GM23338 (cell line): ENCODE measurements around the gene GPR34. TPM values are rescaled to one million over a fixed set of nuclear protein-coding genes. Genes with fewer than 3 reads are reported as not detected.

Source experiments
- ATAC-seq: fragments of 200-7000 bp; cut with Tn5 transposase; 3 replicates; pipeline ENCODE4 v1.9.1; 2020
- DNase-seq: peaks from one replicate; pipeline ENCODE4 v3.0.0-alpha.2; 2015; ENCODE audit warnings: low spot score
- H2AFZ ChIP-seq: fragments of 200-600 bp; sonication (generic); 2 replicates; pipeline ENCODE4 v1.8.0; 2016; ENCODE audit warnings: antibody characterized with exemption, mild to moderate bottlenecking, moderate library complexity
- H3F3A ChIP-seq: fragments of 200-600 bp; sonication (generic); replicated peaks from 2 replicates; pipeline ENCODE4 v1.8.0; 2017; ENCODE audit warnings: antibody characterized with exemption, mixed run types, low read depth
- H3K27ac ChIP-seq: fragments of 200-600 bp; sonication (generic); 2 replicates; pipeline ENCODE4 v1.6.1; 2016; ENCODE audit warnings: low read depth
- H3K27me3 ChIP-seq: fragments of 200-600 bp; sonication (generic); 2 replicates; pipeline ENCODE4 v1.8.0; 2016; ENCODE audit warnings: mild to moderate bottlenecking, mixed run types, moderate library complexity; ENCODE audit not compliant: insufficient read depth
- H3K36me3 ChIP-seq: fragments of 200-600 bp; sonication (generic); 2 replicates; pipeline ENCODE4 v1.8.0; 2016; ENCODE audit warnings: mild to moderate bottlenecking; ENCODE audit not compliant: insufficient read depth
- H3K4me1 ChIP-seq: fragments of 200-600 bp; sonication (generic); 2 replicates; pipeline ENCODE4 v1.8.0; 2016; ENCODE audit warnings: mild to moderate bottlenecking, moderate library complexity; ENCODE audit not compliant: insufficient read depth
- H3K4me2 ChIP-seq: fragments of 200-600 bp; sonication (generic); 2 replicates; pipeline ENCODE4 v1.7.1; 2017; ENCODE audit warnings: mixed run types
- H3K4me3 ChIP-seq: fragments of 200-600 bp; sonication (generic); 2 replicates; pipeline ENCODE4 v1.6.1; 2016; ENCODE audit warnings: mixed run types
- H3K79me2 ChIP-seq: fragments of 200-600 bp; sonication (generic); replicated peaks from 2 replicates; pipeline ENCODE4 v1.8.0; 2017; ENCODE audit warnings: mild to moderate bottlenecking; ENCODE audit not compliant: insufficient read depth
- H3K9me2 ChIP-seq: fragments of 200-600 bp; sonication (generic); 2 replicates; pipeline ENCODE4 v1.8.0; 2017; ENCODE audit not compliant: insufficient read depth
- H4K20me1 ChIP-seq: fragments of 200-600 bp; sonication (generic); replicated peaks from 2 replicates; pipeline ENCODE4 v1.8.0; 2017; ENCODE audit warnings: mild to moderate bottlenecking; ENCODE audit not compliant: insufficient read depth
- H3K27ac Mint-ChIP-seq: 2 replicates; pipeline ENCODE4 v1.8.0; 2020; ENCODE audit warnings: inconsistent platforms, mild to moderate bottlenecking, moderate library complexity, mixed read lengths
- H3K27me3 Mint-ChIP-seq: 3 replicates; pipeline ENCODE4 v1.8.0; 2022; ENCODE audit warnings: low read depth, mild to moderate bottlenecking, moderate library complexity, mixed read lengths, inconsistent platforms; ENCODE audit not compliant: insufficient read depth, poor library complexity
- H3K36me3 Mint-ChIP-seq: 3 replicates; pipeline ENCODE4 v1.8.0; 2021; ENCODE audit warnings: low read depth, mild to moderate bottlenecking, inconsistent platforms, moderate library complexity, mixed read lengths
- H3K4me1 Mint-ChIP-seq: 3 replicates; pipeline ENCODE4 v1.8.0; 2020; ENCODE audit warnings: mild to moderate bottlenecking, inconsistent platforms, mixed read lengths
- H3K4me3 Mint-ChIP-seq: 3 replicates; pipeline ENCODE4 v1.8.0; 2021; ENCODE audit warnings: moderate library complexity, mild to moderate bottlenecking, inconsistent platforms, mixed read lengths
- H3K9me3 Mint-ChIP-seq: 3 replicates; pipeline ENCODE4 v1.8.0; 2020; ENCODE audit warnings: moderate library complexity, mild to moderate bottlenecking, inconsistent platforms, mixed read lengths
- CREB1 ChIP-seq: fragments of 250-450 bp; sonication (Bioruptor Pico); IDR thresholded peaks from 2 replicates; pipeline ENCODE4 v1.5.0; 2020; ENCODE audit warnings: low read depth, mild to moderate bottlenecking, moderate library complexity
- EZH2 ChIP-seq: fragments of 200-600 bp; sonication (generic); IDR thresholded peaks from one replicate; pipeline ENCODE4 v1.8.0; 2017; ENCODE audit warnings: antibody characterized with exemption, mild to moderate bottlenecking, low read depth; ENCODE audit not compliant: unreplicated experiment
- EZH2phosphoT487 ChIP-seq: fragments of 200-600 bp; sonication (generic); IDR thresholded peaks from one replicate; pipeline ENCODE4 v1.8.1; 2018; ENCODE audit warnings: antibody characterized with exemption; ENCODE audit not compliant: unreplicated experiment
- JUNB ChIP-seq: IDR thresholded peaks from one replicate; pipeline ENCODE4 v1.6.1; 2016; ENCODE audit warnings: antibody characterized with exemption; ENCODE audit not compliant: unreplicated experiment
- NANOG ChIP-seq: IDR thresholded peaks from 2 replicates; pipeline ENCODE4 v1.6.1; 2016; ENCODE audit warnings: antibody characterized with exemption, borderline replicate concordance
- POLR2AphosphoS5 ChIP-seq: IDR thresholded peaks from 2 replicates; pipeline ENCODE4 v1.6.1; 2016; ENCODE audit warnings: antibody characterized with exemption, low read depth
- STAT1 ChIP-seq: IDR thresholded peaks from one replicate; pipeline ENCODE4 v1.6.1; 2016; ENCODE audit warnings: antibody characterized with exemption; ENCODE audit not compliant: unreplicated experiment
- ZNF114 ChIP-seq: fragments of 250-450 bp; sonication (Bioruptor Pico); IDR thresholded peaks from 2 replicates; pipeline ENCODE4 v1.5.0; 2020; ENCODE audit warnings: mild to moderate bottlenecking, moderate library complexity
- ZNF331 ChIP-seq: fragments of 250-450 bp; sonication (Bioruptor Pico); IDR thresholded peaks from 2 replicates; pipeline ENCODE4 v1.5.0; 2020; ENCODE audit warnings: low read depth, mild to moderate bottlenecking, moderate library complexity
- polyA plus RNA-seq: library from polyadenylated mRNA; unstranded; fragments of >200 nt; fragmentation: Nextera tagmentation; extraction: Ambion mirVana; gene quantifications from 2 replicates; pipeline ENCODE4 v1.2.1, GENCODE V29; 2016
- total RNA-seq: library from RNA; depleted of rRNA; stranded (reverse); fragments of >200 nt; shearing (Covaris generic); gene quantifications from 2 replicates; pipeline ENCODE4 v1.2.3, GENCODE V29; 2014
- TF ChIP-seq, protein P1 (sequence below): IDR thresholded peaks from 2 replicates; pipeline ENCODE4 v1.6.1; 2016; ENCODE audit warnings: antibody characterized with exemption
- TF ChIP-seq, protein P2 (sequence below): fragments of 250-450 bp; sonication (Bioruptor Pico); IDR thresholded peaks from 2 replicates; pipeline ENCODE4 v1.5.0; 2020; ENCODE audit warnings: mild to moderate bottlenecking, moderate library complexity
- TF ChIP-seq, protein P3 (sequence below), 2 experiments: fragments of 200-600 bp in 1 of 2; sonication (generic) in 1 of 2; conservative IDR thresholded peaks; 2 replicates each; pipeline versions ENCODE4 v1.5.1 to v1.6.1; 2016 to 2017; ENCODE audit warnings: antibody characterized with exemption in 2 of 2, low read depth in 2 of 2, mild to moderate bottlenecking in 2 of 2, moderate library complexity in 1 of 2

GPR34 gene
- total and polyA plus RNA-seq, 2 experiments from 2014 or later = 0.55 TPM; not detected in 1

DNA sequence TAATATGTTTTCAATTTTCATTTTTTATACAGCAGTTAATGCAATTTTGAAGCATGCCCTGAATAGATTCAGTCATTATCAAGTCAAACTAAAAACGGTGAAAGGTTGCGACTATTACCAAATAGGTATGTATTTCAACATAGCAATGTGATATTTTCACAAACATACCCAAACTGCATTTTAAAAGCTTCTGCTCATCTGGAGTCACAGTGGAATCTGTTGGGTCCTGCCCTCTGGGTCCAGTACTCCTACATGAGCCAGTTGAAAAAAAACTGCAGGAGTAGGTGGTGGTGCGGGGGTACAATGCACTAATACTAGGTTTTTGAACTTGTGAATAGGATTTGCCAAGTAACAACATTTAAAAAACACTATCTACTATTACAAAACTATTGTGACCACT is 938 bp downstream of the GPR34 start:
- H3K27ac Mint-ChIP-seq = no peak overlapping the region
- H3K4me3 Mint-ChIP-seq = no peak overlapping the region
- DNase-seq = no peak
- H3K9me3 Mint-ChIP-seq = no peaks in the 10 kb centered on the region
- no peak overlapping the region for H3K4me2 ChIP-seq
- no peaks in the 10 kb centered on the region for H3K9me2 ChIP-seq
- ATAC-seq = no peak
- H3K27me3 ChIP-seq = no peaks in the 10 kb centered on the region
- H3K79me2 ChIP-seq = no peaks in the 10 kb centered on the region
- H3K27me3 Mint-ChIP-seq = no peaks in the 10 kb centered on the region
- H3F3A ChIP-seq = no peaks in the 10 kb centered on the region
- H2AFZ ChIP-seq = no peak overlapping the region
- H3K4me3 ChIP-seq = no peak overlapping the region
- no peaks in the 10 kb centered on the region for H3K36me3 ChIP-seq
- TF ChIP-seq POLR2AphosphoS5 = no peak
- no peak for TF ChIP-seq EZH2
- H3K4me1 Mint-ChIP-seq = no peaks in the 10 kb centered on the region
- no peaks in the 10 kb centered on the region for H3K4me1 ChIP-seq
- no peak overlapping the region for H3K27ac ChIP-seq
- no peaks in the 10 kb centered on the region for H3K36me3 Mint-ChIP-seq
- H4K20me1 ChIP-seq = no peaks in the 10 kb centered on the region

DNA sequence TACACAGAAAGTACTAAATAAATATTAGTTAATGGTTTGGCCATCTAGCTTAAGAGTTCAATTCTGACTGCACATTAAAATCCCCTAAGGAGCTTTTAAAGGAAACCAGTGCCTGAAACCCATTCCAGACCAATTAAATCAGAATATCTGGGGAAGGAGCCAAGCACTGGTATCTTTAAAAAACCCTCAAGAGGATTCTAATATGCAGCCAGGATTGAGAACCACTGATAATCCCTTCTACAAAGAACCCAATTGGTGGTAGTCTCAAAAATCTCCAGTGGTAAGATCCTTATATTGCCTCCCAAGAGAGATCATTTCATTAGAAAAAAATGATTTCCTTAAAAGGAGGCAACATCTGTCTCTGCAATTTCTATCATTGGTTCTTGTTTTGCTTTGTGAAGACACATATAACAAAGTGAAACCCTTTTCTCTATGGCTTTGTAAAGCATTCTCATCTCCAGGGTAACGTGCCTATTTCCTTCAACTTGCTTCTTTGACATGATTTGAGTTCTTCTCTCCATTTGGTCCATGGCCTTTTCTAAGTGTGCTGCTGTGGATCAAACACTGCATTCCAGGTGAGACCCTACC is 3.5 kb downstream of the GPR34 start:
- ATAC-seq = no peak
- Histone ChIP-seq H3K27ac (no peak overlapping the region), H3K4me3 (no peak overlapping the region), H2AFZ (no peak overlapping the region), H3K27me3 (no peaks in the 10 kb centered on the region), H3K9me2 (no peaks in the 10 kb centered on the region), H3K4me2 (no peak overlapping the region), H3K4me1 (no peaks in the 10 kb centered on the region), H3K36me3 (no peaks in the 10 kb centered on the region), H4K20me1 (no peaks in the 10 kb centered on the region), H3F3A (no peaks in the 10 kb centered on the region), H3K79me2 (no peaks in the 10 kb centered on the region)
- no peak for DNase-seq
- H3K4me1 Mint-ChIP-seq = peaks cover 6% of the 10 kb centered on the region; the same call in 2 of the 3 replicates
- H3K36me3 Mint-ChIP-seq = no peaks in the 10 kb centered on the region
- H3K4me3 Mint-ChIP-seq = no peak overlapping the region
- H3K27ac Mint-ChIP-seq = no peak overlapping the region
- no peaks in the 10 kb centered on the region for H3K9me3 Mint-ChIP-seq
- no peaks in the 10 kb centered on the region for H3K27me3 Mint-ChIP-seq
- TF ChIP-seq, protein P1, sequence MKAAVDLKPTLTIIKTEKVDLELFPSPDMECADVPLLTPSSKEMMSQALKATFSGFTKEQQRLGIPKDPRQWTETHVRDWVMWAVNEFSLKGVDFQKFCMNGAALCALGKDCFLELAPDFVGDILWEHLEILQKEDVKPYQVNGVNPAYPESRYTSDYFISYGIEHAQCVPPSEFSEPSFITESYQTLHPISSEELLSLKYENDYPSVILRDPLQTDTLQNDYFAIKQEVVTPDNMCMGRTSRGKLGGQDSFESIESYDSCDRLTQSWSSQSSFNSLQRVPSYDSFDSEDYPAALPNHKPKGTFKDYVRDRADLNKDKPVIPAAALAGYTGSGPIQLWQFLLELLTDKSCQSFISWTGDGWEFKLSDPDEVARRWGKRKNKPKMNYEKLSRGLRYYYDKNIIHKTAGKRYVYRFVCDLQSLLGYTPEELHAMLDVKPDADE = no peak
- TF ChIP-seq ZNF114 (CRISPR knock-in tag) = no peak
- TF ChIP-seq ZNF331 = no peak
- no peak for TF ChIP-seq CREB1 (CRISPR knock-in tag)
- TF ChIP-seq, protein P2, sequence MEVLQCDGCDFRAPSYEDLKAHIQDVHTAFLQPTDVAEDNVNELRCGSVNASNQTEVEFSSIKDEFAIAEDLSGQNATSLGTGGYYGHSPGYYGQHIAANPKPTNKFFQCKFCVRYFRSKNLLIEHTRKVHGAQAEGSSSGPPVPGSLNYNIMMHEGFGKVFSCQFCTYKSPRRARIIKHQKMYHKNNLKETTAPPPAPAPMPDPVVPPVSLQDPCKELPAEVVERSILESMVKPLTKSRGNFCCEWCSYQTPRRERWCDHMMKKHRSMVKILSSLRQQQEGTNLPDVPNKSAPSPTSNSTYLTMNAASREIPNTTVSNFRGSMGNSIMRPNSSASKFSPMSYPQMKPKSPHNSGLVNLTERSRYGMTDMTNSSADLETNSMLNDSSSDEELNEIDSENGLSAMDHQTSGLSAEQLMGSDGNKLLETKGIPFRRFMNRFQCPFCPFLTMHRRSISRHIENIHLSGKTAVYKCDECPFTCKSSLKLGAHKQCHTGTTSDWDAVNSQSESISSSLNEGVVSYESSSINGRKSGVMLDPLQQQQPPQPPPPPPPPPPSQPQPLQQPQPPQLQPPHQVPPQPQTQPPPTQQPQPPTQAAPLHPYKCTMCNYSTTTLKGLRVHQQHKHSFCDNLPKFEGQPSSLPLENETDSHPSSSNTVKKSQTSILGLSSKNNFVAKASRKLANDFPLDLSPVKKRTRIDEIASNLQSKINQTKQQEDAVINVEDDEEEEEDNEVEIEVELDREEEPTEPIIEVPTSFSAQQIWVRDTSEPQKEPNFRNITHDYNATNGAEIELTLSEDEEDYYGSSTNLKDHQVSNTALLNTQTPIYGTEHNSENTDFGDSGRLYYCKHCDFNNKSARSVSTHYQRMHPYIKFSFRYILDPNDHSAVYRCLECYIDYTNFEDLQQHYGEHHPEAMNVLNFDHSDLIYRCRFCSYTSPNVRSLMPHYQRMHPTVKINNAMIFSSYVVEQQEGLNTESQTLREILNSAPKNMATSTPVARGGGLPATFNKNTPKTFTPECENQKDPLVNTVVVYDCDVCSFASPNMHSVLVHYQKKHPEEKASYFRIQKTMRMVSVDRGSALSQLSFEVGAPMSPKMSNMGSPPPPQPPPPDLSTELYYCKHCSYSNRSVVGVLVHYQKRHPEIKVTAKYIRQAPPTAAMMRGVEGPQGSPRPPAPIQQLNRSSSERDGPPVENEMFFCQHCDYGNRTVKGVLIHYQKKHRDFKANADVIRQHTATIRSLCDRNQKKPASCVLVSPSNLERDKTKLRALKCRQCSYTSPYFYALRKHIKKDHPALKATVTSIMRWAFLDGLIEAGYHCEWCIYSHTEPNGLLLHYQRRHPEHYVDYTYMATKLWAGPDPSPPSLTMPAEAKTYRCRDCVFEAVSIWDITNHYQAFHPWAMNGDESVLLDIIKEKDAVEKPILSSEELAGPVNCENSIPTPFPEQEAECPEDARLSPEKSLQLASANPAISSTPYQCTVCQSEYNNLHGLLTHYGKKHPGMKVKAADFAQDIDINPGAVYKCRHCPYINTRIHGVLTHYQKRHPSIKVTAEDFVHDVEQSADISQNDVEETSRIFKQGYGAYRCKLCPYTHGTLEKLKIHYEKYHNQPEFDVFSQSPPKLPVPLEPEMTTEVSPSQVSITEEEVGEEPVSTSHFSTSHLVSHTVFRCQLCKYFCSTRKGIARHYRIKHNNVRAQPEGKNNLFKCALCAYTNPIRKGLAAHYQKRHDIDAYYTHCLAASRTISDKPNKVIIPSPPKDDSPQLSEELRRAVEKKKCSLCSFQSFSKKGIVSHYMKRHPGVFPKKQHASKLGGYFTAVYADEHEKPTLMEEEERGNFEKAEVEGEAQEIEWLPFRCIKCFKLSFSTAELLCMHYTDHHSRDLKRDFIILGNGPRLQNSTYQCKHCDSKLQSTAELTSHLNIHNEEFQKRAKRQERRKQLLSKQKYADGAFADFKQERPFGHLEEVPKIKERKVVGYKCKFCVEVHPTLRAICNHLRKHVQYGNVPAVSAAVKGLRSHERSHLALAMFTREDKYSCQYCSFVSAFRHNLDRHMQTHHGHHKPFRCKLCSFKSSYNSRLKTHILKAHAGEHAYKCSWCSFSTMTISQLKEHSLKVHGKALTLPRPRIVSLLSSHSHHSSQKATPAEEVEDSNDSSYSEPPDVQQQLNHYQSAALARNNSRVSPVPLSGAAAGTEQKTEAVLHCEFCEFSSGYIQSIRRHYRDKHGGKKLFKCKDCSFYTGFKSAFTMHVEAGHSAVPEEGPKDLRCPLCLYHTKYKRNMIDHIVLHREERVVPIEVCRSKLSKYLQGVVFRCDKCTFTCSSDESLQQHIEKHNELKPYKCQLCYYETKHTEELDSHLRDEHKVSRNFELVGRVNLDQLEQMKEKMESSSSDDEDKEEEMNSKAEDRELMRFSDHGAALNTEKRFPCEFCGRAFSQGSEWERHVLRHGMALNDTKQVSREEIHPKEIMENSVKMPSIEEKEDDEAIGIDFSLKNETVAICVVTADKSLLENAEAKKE (CRISPR knock-in tag) = no peak
- no peak for TF ChIP-seq EZH2
- TF ChIP-seq EZH2phosphoT487 = no peak
- no peak for TF ChIP-seq JUNB
- TF ChIP-seq STAT1 = no peak
- no peak for TF ChIP-seq POLR2AphosphoS5
- TF ChIP-seq, protein P3, sequence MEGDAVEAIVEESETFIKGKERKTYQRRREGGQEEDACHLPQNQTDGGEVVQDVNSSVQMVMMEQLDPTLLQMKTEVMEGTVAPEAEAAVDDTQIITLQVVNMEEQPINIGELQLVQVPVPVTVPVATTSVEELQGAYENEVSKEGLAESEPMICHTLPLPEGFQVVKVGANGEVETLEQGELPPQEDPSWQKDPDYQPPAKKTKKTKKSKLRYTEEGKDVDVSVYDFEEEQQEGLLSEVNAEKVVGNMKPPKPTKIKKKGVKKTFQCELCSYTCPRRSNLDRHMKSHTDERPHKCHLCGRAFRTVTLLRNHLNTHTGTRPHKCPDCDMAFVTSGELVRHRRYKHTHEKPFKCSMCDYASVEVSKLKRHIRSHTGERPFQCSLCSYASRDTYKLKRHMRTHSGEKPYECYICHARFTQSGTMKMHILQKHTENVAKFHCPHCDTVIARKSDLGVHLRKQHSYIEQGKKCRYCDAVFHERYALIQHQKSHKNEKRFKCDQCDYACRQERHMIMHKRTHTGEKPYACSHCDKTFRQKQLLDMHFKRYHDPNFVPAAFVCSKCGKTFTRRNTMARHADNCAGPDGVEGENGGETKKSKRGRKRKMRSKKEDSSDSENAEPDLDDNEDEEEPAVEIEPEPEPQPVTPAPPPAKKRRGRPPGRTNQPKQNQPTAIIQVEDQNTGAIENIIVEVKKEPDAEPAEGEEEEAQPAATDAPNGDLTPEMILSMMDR (conservative IDR thresholded peaks at IDR 0.05; ENCODE audit: low read depth in 2 of 2) = no peak
- TF ChIP-seq NANOG = no peak
